GM19023 (cell line): Measurements from ENCODE around the gene TPRG1L.

ENCODE experiments used
- ATAC-seq: cut with Tn5 transposase; IDR thresholded peaks from one replicate; pipeline ENCODE4 v1.9.1; 2021; ENCODE audit warnings: mild to moderate bottlenecking, moderate library complexity; ENCODE audit not compliant: unreplicated experiment

TPRG1L gene

DNA sequence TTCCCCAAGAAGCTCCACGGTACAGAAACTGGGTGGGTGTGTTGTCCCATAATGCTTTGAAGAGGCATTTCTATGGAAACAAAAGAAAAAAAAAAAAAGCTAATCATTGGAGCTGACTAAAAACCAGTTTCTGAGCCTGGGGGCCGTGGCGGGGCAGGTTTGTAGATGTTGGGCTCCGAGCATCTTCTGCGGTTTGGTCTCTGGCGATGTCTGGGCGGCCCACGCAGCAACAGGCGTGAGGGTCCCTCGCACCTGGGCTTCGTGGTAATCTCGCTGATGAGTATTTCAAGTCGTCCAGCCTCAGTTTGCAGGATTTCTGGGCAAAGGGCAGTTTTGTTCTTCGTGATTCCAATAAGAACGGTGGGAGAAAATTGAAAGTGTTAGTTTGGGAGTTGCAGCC lies 34.3 kb downstream of the TPRG1L start:
- no peak for ATAC-seq

DNA sequence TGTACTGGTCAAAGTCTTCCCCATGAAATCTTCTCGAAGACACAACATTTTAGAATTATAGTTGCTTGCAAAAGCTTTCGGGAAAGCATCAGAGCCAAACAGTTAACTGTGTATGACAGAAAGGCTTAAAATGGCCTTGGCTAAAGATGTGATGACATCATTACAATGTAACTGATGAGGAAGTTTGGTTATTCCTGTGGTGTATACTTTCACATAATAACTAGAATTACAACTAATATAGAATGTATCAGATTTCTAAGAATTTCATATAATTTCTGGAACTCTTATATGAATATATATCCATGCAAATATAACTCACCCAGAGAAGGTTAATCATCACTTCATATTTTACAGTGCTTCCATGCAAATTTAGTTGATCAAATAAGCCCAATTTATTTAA lies 35.9 kb downstream of the TPRG1L start:
- ATAC-seq: no peak

DNA sequence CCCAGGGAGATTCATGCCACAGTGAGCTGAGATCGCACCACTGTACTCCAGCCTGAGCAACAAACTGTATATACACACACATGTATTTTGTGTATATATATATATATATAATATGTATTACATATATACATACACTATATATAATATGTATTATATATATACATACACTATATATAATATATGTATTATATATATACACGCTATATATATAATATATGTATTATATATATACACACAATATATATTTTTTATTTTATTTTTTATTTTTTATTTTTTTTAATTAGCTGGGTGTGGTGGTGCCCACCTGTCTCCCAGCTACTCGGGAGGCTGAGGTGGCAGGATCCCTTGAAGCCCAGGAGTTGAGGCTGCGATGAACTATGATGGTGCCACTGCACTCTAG lies 36.8 kb downstream of the TPRG1L start:
- no peak for ATAC-seq

DNA sequence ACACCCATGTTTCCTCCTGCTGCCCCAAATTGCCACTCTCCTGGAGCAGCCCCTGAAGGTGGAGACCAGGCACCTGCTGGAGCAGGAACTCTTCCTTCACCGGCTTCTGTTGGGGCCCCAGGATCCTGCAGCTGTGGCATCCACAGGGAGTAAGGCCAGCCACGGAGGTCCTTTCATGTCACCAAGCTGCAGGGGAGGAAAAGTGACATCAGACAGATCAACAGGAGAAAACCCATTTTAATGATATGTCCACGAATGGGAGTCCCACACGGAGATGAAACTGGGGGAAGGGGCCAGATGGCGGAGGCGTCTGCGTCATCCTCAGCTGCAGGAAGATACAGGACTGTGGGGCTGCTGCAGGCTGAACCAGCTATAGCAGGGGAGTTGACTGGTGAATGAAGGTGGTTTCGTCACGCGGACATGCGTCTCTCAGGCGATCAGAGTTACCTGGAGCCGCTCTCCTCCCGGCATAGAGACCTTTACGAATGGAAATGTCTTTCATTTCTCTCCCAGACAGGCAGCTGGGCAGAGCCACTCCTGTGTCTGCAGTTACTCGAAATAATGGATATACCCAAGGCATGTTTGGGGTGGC lies 37.4 kb downstream of the TPRG1L start:
- no peak for ATAC-seq

DNA sequence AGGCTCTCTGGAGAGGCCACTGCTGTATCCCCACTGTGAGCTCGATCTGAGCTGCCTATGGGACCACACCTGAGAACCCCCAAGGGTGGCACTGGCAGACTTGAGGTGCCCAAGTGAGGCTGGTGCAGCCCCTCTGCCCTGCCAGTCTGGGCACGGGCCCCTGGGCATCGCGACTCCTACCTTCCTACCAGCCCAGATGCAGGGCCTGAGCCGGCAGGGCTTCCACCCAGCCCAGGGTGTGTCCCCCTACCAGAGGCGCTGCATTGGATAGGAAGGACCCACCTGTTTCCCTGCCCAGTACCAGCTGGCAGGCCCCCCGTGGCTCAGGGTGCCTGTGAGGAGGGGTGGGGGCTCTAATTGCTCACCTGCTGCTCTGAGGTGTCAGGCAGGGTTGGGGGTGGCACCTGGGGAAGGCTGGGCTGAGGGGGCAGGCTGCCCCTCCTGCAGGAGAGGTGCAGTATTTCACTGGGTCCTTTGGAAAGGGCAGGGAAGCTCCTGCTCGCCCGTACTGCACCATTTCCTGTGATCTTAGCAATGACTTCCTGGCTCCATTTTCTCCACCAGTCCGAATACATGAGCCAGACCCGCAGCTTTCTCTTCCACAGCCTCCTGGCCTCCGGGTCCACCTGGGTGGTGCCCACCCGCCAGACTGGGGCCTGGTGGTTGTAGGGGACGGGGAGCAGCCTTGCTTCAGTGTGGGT lies 39.3 kb downstream of the TPRG1L start:
- no peak for ATAC-seq

DNA sequence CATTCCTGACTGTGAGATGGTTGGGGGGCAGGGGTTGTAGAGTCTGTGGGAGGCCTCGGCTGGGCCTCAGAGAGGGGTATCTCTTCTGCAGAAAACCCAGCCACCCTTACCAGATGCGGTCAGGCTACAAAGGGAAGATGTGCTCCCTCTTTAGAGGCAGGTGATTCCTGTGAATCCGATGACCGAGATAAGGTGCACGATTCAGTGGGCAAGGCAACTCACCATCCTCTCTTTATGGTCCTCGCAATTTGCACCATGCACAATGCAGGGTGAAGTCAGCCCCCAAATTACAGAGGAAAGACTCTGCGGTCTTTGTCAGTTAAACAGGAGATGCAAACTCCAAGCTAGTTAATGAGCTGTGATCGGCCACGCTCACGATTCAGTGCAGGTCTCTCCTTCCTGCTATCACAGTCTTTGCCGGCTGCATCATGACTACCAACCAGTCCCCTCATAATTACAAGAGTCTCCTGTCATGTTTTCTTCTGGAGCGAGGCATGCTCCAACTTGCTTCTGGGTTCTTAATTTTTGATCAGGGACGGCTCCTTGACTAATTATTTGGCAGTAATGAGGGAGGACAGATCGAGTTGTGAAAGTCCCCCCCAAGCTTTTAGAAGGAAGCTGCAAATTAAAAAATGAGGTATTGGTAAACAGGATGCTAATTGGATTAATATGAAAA lies 40.0 kb downstream of the TPRG1L start:
- no peak for ATAC-seq

DNA sequence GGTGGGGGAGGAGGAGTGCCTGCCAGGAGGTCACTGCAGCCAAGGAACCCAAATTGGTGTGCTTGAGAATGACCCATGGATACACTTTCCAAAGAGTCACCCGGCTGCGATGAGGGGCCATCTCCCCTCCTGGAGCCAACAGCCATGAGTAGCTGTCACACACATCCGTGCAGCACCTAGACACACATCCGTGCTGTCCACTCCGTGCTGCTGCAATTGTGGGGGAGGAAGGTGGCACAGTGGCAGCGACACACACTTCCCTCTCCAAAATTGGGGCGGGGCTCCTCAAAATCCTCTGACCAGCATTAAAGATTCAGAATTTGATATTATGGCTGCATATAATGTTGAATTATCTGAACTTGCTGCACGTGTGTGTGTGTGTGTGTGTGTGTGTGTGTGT lies 43.3 kb downstream of the TPRG1L start:
- ATAC-seq: no peak

DNA sequence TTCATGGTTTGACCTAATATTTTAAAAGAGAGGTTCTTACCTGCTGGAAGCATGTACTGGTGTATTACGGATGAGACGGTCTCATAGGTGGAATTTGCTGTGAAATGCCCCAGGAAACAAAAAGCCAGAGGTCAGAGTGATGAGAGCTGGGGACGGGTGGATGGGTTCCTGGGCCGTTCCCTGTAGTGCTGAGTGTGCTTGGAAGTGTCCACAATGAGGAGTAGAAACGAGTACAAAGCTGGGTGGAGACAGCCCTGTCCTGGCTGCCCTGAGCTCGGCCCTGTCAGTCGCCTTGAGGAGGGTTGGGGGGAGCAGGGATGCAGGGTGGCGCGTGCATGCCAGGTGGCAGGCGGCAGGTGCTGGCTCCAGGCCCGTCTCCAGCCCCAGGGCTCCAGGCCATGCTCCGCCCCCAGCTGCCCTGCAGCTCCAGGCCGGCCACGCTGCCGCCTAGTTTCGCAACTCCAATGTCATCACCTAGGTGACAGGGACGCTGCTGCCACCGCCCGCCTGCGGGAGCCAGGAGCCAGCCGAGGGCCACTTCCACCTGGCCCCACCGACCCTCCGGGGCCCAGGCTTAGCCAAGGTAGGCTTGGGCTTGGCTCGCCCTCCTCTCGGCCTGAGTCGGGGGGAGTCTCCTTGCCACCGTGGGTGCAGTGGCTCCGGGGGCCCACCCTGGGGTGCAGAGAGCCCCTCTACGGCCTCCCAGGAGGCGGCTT lies 43.9 kb downstream of the TPRG1L start:
- ATAC-seq: no peak

DNA sequence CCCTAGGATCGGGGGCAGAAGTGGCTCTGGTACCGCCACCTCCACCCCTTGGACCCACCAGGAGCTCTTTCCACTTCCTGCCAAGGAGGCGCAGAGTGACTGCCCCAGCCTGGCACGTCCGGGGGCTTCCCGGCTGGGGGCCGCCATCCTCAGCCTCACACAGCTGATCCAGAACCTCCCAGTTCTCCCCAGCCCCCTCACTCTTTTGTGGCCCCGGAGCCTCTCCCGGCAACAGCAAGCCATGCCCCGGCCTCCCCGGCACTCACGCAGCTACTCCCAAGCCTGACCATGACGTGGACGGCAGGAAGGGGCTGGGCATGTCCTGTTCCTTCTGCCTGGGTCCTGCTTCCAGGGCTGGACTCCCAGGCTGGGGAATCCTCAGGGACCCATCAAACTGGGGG lies 44.6 kb downstream of the TPRG1L start:
- no peak for ATAC-seq

DNA sequence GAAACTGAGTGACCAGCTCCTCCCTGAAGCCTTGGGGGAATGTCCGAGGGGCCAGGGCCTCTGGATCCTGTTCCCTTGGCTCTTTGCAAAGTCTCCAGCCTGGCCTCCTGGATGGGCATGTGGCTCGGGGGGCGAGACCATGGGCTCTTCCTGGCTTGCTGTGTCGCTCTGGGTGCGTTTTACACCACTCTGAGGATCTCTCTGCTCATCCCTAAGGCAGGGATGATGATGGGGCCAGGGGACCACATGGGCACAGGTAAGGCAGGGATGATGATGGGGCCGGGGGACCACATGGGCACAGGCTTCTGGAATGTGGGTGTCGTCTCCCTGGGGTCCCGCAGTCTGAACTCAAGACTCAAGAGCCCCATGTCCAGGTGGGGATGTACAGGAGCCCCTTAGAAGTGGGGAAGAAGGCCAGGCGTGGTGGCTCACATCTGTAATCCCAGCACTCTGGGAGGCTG lies 45.2 kb downstream of the TPRG1L start:
- ATAC-seq: no peak

DNA sequence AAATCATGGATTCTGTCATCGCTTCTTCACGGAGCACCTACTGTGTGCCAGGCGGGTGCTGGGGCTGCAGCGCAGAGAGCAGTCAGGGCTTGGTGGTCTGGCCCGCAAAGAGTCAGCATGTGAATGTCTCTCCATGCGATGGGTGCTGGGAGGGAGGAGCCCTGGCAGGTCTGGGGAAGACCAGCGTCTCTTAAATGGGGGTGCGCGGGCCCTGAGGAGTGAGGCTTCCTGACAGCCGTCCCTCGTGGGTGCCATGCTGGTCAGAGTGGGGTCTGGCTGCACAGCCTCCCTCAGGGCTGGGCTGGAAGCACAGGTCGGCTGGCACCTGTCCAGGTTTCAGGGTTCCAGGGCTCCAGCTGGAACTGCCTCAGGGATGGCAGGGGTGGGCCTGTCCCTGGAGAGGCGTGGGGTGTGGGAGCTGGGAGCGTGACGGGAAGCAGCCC lies 46.0 kb downstream of the TPRG1L start:
- ATAC-seq: no peak

DNA sequence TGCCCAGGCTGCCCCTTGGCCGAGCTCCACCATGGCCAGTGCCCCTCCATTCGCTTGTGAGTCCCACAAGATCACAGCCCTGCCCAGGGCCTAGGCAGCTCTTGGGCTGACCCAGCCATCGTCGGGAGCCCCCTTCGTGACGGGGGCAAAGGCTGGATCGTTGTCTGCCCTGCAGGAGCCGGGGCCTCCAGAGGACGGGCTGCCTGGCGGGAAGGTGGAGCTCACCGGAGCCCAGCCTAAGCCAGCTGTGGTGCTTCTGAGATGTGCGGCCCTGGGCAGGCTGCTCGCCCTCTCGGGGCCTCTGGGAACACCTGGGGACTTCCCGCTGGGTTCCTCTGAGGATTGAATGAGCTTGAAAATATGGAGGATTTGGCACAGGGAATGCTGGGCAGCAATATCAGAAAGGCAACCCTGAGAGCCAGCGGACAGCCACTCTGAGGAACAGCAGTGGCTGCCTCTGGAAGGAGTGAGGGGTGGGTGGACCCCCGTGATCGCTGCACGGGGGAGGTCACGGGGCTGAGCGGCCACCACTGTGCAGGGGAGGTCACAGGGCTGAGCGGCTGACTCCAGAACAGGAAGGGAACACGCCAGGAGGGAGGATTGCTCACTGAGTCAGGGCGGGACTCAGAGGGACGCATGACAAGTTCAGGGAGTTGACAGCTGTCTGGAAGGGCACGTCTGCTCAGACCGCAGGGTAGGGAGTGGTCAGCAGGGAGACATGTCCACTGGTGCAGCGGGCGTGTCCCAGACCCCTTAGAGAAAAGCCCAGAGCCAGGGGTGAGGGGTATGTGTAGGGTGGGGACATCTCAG lies 46.8 kb downstream of the TPRG1L start:
- ATAC-seq: no peak

DNA sequence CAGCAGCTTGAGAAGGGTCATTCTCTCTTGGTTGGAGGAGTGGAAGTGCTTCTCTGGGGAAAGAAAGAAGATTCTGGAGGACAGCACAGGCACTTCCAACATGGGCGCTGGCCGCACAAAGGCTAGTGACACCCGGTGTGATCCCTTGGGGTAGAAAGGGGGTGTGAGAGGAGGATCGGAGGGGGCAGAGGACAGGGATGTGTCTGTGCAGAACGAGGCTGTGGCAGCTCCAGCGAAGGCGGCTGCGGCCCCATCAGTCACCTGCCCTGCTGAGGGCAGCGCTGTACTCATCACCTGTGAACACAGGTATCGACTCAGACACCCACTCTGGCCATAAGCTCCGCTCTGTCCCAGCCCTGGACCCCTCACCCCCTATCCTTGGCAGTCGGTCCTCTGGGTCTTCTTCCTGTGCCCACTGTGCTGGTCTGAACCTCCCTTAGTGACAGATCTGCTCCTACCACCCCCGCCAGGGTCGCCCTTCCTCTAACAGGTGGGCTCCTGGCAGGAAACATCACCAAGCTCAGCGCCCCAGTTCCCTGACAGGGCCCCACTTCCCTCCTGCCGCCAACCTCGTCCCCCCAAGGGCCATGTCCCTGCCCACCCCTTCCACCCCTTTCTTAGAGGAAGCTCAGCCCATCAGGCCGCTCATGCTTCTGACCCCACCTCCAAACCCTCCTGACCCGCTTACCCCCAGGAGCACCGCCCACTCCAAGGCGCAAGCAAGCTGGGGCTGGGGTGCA lies 47.6 kb downstream of the TPRG1L start:
- ATAC-seq: no peak

DNA sequence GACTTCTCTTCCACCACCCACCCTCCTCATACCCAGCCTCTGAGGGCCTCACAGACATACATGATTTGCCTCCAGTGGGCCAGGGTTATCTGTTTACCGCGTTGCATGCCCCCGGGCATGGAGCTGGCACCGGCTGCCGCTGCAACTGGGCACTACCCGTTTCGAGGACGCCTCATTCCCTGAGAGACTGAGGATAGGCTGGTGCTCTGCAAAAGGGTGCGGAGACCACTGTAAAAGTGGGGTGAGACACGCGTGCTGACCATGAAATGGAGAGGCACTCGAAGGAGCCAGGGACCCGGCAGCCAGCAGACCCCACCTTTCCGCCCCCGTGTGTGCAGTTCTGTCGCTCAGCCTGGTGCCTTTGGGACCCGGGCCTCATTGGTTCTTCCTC lies 48.2 kb downstream of the TPRG1L start:
- ATAC-seq: no peak

DNA sequence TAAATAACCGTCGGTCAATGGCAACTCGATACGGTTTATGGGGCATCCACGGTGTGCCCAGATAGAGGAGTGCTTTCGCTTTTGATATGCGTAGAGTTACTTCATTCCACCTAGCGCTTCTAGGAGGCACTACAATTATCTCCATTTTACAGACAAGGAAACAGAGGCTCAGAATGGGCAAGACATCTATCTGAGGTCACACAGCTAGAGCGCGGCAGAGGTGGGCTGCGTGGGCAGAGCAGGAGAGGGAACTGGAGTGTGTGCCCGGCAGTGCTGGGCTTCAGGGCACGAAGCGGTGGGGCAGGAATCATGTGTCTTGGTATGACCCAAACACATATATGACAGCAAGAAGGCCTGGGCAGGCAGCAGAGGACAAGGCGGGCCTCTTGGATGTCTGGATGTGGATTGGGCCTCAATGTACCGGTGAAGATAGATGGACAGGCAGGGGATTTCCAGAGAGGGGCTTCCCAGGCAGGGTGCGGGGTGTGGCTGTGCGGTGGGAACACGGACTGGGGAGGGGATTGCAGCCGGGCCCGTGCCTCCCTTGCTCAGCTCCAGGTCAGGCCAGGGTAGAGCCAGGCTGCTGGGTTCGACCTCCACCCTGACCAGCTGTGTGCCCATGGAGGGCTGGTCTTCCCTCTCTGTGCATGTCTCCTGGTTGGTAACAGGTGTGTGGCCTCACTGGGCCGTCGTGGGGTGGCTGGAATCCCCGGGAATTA lies 48.7 kb downstream of the TPRG1L start:
- no peak for ATAC-seq

DNA sequence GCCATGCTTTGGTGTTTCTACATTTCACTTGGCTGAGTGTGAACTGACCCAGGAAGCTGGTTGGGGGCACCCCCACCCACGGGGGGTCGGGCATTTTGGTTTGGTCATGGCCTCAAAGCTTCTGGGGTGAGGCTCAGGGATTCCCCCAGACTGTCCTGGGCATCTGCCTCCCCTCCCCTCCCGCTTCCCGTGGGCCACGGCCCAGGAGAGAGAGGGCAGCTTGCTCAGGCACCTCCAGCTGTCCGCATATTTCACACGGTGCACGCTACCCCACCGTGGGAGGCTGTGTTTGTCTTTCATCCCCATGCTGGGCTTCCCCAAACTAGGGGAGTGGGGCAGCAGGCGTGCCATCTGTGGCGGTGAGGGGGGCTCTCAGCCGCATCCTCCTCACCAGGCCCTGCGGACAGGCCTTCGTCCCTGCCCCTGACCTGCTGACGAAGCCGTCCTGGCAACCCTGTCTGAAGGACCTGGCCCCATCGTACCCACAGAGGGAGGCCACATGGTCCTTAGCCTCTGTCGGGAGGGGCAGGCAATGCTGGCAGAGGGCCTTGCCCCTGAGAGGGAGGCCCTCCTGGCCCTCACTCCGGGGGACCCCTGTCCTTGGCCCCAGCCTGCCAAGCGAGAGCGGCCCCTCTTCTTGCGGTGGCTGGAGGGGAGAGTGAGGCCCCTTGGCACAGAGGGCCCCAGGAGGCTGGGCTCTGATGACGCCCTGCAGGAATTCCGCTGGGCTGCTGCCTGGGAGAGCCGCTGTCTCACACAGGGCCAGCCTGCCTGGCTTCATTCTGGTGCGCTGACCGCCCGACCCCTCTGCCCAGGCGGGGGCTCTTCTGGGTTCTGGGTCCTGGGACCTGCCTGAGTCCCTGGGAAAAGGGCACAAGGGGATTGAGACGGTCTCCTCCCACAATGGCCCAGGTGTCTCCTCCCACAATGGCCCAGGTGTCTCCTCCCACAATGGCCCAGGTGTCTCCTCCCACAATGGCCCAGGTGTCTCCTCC lies 49.6 kb downstream of the TPRG1L start:
- ATAC-seq: no peak

DNA sequence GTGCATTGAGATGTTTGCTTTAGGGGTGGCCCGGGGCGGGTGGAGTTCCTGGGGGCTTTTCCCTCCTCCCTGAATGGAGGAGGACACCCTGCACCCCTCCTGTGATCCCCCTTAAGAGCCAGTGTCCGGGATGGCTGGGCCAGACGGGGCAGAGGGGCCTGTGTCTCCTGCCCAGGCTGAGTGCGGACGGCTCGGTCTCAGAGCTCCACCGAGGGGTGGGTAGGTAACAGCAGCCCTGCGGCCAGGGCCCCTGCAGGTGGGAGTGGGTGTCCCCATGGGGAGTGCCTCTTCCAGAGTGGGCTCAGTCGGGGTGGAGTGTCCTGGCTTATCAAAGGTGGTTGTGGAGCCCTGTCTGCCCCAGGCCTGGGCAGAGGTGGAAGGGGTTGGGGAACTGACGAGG lies 50.6 kb downstream of the TPRG1L start:
- no peak for ATAC-seq
